ENCODE data around the gene BRAF.
"Not testable (repeated sequence)": the region's sequence is repeated elsewhere in the genome, so short reads cannot be mapped to it uniquely, and the experiment has no call there.

BRAF gene

GRCh38 chr7:140924821-140925421 lies at the start of gene BRAF:
TSS of gene BRAF (minus strand) at chr7:140924929. CDS start at chr7:140924703, 226 bp downstream.
- DNase-seq (ENCODE audit: low read depth in 2 of 2), result peak; percentile 87 to 90

DNA sequence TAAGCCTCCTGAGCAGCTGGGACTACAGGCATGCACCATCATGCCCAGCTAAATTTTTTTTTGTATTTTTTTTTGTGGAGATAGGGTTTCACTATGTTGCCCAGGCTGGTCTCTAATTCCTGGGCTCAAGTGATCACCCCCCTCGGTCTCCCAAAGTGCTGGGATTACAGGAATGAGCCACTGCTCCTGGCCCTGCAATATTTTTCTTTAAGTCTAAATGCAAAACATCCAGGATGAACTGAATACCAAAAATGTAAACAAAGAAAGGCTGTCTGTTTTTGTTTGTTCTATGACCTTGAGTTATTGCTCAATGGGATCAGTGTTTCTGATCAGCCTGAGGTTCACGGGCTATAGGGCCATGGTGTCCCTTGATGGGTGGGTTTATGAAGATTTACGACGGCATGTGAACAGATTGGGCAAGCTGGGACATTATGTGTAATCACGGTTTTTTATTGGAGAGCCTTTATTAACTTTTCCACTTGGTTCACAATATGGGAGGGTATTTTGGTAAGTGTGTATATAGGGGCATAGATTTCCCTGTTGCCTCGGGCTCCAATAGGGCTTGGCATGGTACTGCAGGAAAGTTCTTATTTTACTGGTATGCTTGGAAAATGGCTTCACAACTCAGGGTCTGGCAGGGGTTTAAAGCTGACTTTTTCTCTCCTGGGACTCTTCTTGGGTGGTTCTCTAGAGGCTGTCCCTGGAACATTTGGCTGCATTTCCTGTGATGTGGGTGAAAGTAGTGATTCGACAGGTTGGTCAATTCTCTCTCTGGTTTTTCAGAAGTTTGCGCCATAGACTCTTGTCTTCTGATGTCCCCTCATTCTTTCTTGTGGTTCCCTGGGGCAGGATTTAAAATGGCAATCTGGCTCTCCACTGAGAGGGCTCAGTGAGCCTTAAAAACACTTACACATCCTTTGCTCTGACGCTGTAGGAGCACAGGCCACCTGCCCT lies 48.4 kb upstream of the BRAF start:
- DNase-seq (ENCODE audit: low read depth in 2 of 2), result no peak

DNA sequence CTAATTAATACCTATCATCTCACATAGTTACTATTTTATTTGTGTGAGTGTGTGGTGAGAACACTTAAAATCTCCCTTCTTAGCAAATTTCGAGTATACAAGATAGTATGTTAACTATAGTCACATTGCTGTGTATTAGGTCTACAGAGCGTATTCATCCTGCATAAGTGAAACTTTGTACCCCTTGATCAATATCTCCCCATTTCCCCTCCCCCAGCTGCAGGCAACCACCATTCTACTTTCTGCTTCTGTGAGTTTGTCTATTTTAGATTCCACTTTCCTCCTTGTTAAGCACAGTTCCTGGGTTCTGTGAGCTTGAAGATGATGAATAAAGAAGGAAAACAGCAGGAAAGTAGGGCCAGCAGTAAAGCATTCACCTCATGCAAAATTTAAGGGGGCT lies 47.6 kb upstream of the BRAF start:
- no peak for DNase-seq (ENCODE audit: low read depth in 2 of 2)

- no peak for DNase-seq (ENCODE audit: low read depth in 2 of 2)
Measured at GRCh38 chr7:140967438-140967837, 42.7 kb upstream of the BRAF start.

- no peak for DNase-seq (ENCODE audit: low read depth in 2 of 2)
Measured at GRCh38 chr7:140966561-140967233, 42.0 kb upstream of the BRAF start.

- DNase-seq (ENCODE audit: low read depth in 2 of 2), result no peak
Measured at GRCh38 chr7:140961117-140961516, 36.4 kb upstream of the BRAF start.

DNA sequence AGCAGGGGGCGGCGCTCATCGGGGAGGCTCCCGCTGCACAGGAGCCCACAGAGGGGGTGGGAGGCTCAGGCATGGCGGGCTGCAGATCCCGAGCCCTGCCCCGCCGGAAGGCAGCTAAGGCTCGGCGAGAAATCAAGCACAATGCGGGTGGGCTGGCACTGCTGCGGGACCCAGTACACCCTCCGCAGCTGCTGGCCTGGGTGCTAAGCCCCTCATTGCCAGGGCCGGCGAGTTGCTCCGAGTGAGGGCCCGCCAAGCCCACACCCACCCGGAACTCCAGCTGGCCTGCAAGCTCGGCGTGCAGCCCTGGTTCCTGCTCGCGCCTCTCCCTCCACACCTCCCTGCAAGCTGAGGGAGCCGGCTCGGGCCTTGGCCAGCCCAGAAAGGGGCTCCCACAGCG lies 32.3 kb upstream of the BRAF start:
- DNase-seq (ENCODE audit: low read depth in 2 of 2), result not testable (repeated sequence)

DNA sequence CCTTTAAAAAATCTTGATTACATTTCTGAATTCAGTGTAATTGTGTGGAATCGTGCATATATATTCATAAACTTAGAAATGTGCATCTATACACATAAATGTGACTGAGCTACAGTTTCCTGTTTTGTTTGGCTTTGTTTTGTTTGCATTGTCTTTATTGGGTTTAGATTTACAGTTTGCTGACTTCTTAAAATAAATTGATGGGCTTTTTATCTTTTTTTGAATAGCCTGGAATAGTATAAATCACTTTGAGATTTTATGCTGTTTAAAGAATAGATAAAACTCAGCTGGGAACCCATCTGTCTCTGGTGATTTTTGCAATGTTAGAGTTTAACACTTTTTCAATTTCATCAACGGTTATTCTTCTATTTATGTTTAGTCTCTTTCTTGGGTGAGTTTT lies 21.2 kb upstream of the BRAF start:
- no peak for DNase-seq (ENCODE audit: low read depth in 2 of 2)

DNA sequence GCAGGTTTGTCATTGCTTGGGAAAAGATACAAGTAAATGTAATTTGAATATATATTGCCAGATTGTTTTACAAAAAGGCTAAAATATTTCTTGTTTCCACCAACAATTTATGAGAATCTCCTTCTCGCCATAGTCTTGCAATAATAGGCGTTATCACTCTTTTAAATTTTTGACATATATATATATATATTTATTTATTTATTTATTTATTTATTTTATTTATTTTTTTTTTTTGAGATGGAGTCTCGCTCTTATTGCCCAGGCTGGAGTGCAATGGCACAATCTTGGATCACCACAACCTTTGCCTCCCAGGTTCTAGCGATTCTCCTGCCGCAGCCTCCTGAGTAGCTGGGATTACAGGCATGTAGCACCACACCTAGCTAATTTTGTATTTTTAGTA lies 17.5 kb upstream of the BRAF start:
- DNase-seq (ENCODE audit: low read depth in 2 of 2), result not testable (repeated sequence)

DNA sequence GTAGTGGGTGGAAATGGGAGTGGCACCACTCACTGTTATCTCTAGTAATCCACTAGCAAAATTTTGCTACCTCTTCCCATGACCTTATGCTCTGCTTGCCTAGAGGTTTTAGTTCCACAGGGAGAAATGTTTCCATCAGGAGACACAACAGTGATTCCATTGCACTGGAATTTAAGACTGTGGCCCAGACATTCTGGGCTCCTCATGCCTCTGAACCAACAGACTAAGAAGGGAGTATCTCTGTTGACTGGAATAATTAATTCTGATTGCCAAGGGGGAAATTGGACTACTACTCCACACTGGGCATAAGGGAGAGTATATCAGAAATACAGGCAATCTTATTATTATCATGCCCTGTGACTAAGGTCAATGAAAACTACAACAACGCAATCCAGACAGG lies 16.2 kb upstream of the BRAF start:
- DNase-seq (ENCODE audit: low read depth in 2 of 2), result no peak

GRCh38 chr7:140937702-140938264 lies 13.1 kb upstream of the BRAF start:
- DNase-seq (ENCODE audit: low read depth in 2 of 2), result no peak

GRCh38 chr7:140928491-140929309 lies 4.0 kb upstream of the BRAF start:
- no peak for DNase-seq (ENCODE audit: low read depth in 2 of 2)

- DNase-seq (ENCODE audit: low read depth in 2 of 2), result not testable (repeated sequence)
Measured at GRCh38 chr7:140927945-140928344, 3.2 kb upstream of the BRAF start.

DNA sequence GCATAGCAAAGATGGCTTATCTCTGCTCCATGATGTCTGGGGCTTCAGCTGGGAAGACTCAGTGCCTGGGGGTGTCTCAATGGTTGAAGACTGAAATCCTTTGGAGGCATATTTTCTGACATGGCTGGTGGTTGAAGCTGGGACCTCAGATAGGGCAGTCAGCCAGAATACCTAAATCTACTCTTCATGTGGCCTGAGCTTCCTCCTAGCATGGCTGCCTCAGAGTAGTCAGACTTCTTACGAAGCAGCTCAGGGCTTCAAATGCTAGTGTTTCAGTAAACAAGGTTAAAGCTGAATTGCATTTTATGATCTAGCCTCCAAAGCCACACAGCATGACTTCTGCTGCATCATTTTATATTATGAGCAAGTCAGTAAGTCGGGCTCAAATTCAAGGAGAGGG lies 2.6 kb upstream of the BRAF start:
- no peak for DNase-seq (ENCODE audit: low read depth in 2 of 2)

- DNase-seq (ENCODE audit: low read depth in 2 of 2), result no peak
Measured at GRCh38 chr7:140926021-140926817, 1.5 kb upstream of the BRAF start.

- DNase-seq (ENCODE audit: low read depth in 2 of 2), result peak; percentile 50 to 52
Measured at GRCh38 chr7:140924019-140924820, 509 bp downstream of the BRAF start.

GRCh38 chr7:140923358-140924006 lies 1.2 kb downstream of the BRAF start:
- no peak for DNase-seq (ENCODE audit: low read depth in 2 of 2)

- DNase-seq (ENCODE audit: low read depth in 2 of 2), result no peak
Measured at GRCh38 chr7:140922741-140923345, 1.9 kb downstream of the BRAF start.

DNA sequence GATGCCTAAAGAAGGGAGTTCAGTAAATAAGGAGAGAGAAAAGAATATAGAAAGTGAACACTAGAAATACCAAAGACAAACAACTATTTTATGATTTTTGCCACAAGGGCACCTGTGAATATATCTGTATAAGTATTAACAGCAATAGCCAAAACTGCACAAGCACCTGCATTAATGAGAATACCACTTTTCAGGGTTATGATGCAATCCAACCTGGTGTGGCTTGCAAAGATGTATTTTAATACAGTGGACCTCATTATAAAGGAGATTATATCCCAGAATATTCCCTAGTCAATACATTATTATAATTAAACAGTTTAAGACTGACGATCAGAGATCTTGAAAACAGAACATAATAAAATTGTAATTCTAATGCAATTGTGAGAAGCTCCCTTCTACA lies 4.0 kb downstream of the BRAF start:
- no peak for DNase-seq (ENCODE audit: low read depth in 2 of 2)

Measured in activated CD8-positive, alpha-beta memory T cell treated with anti-CD3 and anti-CD28 coated beads for 4 hours (primary cell).